HG02884 (cell line): ENCODE data around the gene SLCO6A1.

Source experiments
- ATAC-seq: cut with Tn5 transposase; IDR thresholded peaks from one replicate; pipeline ENCODE4 v1.9.1; 2021; ENCODE audit warnings: mild to moderate bottlenecking, moderate library complexity; ENCODE audit not compliant: unreplicated experiment

SLCO6A1 gene

DNA sequence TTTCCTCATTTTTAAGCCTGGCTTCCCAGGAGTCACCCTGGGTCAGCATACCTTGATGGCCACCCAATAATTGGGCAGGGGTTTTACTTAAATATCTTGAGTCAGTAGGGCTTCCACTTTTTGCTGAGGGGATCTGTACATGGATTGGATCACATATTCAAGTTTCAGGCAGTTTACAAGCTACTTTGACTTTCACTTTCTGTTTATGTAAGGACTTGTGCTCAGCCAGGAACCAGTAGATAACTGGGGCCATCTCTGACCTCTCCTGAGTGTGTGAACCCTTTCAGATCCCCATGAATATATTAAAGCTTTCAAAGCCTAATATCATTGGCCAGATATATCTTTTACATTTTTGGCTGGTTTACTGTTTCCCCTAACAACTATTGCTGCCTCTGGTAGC, 45.1 kb downstream of the SLCO6A1 start:
- peak; percentile 94 for ATAC-seq

DNA sequence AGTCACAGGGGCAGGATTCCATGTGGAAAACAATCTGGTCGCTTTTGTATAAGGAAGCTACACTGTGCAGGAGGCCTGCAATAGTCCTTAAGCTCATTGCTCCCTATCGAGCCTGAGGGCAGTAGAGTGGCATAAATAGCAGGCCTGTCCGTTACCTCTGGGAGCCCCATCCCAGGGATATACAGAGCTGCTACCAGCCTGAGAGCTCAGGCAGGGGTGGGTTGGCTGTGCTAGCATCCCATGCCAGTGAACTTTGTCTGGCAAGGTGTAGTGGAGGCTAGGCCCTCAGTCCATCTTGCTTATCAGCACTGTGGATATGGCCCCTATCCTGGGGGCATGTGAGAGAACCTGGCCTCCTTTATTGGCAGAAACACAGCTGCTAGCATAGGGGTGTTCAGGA, 47.7 kb downstream of the SLCO6A1 start:
- ATAC-seq = no peak

DNA sequence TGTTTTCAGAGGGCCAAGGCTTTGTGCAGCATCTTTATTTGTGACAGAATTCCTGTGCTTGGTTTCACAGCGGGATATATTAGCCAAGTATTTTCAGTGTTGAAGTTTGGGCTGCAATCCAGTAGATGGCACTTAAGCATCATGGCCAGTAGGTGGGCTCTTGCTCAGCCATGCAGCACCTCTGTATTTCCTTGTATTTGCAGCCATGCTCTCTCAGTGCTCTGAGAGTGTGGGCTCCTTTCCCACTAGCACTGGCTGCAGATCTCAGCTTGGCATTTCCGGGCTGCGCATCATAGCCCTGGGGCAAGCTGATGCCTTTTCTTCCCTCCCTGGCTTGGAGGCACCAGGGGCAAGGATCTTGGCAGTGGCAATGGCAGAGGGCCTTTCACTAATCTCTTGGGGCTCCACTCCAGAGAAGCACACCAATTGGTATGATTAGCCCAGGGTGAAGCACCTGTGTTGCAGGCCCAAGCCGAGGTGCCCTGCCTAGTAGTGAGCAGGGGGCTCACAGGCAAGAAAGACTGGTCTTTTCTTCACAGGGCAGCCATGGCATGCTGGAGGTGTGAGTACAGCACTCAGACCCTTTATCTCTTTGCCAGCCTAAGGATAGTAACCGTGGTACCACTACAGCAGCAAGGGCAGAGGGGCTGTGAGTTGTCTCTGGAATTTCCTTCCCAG, 48.3 kb downstream of the SLCO6A1 start:
- no peak for ATAC-seq

DNA sequence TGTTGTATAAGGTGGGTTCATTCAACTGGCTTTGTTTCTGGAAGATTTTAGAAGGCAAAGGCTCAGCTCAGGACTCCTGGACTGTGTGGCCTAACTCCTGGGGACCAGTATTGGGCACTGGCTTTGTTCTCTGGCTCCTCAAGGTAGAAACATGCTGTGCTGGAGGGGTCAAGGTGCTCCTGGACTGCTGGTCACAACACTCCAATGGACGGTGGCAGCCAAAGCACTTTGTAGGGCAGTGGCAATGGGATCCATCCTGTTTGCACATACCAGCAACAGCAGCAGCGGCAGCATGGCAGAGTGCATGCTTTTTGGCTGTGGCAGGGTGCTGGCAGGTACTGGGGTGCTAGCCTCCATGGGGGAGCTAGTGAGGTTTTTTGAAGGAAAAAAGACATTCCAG, 65.3 kb downstream of the SLCO6A1 start:
- ATAC-seq = no peak

DNA sequence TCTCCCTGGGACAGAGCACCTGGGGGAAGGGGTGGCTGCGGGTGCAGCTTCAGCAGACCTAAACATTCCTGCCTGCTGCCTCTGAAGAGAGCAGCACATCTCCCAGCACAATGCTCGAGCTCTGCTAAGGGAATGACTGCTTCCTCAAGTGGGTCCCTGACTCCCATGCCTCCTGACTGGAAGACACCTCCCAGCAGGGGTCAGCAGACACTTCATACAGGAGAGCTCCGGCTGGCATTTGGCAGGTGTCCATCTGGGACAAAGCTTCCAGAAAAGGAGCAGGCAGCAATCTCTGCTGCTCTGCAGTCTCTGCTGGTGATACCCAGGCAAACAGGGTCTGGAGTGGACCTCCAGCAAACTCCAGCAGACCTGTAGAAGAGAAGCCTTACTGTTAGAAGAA, 77.2 kb downstream of the SLCO6A1 start:
- ATAC-seq = no peak

DNA sequence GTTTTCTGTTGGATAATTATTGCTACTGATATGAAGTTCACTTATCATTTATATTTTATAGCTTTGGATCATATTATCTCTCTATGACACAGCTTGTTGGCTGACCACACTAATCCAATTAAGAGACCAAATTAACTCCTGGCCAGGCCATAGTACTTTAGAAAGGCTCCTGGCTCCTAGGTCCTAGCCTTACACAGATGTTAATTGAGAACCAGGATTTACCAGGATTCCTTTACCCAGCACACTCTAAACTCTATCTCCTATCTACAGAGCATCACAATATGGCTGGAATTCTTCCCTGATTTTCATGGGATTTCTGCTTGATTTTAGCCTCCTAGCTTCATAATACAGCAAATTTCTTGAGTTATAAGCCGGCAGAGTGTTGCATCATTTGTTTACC, 80.3 kb downstream of the SLCO6A1 start:
- no peak for ATAC-seq

DNA sequence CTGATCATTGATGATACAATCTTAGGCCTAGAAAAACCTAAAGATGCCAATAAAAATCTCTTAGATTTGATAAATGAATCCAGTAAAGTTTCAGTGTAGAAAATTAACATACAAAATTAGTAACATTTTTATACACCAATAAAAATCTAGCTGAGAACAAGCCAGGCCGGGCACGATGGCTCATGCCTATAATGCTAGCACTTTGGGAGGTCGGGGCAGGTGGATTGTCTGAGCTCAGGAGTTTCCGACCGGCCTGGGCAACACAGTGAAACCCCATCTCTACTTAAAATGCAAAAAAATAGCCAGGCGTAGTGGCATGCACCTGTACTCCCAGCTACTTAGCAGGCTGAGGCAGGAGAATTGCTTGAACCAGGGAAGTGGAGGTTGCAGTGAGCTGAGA, 84.4 kb downstream of the SLCO6A1 start:
- ATAC-seq = no peak

DNA sequence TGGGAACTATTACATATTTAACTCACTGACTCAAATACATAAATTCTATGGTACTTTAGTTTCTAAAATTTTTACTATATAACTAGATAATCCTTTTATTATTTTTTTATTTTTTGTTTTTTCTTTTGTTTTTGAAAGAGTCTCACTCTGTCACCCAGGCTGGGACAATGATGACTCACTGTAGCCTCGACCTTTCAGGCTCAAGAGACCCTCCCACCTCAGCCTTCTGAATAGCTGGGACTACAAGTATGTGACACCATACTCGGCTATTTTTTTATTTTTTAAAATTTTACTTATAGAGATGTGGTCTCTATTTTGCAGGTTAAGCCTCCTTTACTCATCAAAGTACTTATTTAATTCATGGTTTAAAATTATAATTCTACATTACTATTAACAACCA, 110.6 kb downstream of the SLCO6A1 start:
- no peak for ATAC-seq

DNA sequence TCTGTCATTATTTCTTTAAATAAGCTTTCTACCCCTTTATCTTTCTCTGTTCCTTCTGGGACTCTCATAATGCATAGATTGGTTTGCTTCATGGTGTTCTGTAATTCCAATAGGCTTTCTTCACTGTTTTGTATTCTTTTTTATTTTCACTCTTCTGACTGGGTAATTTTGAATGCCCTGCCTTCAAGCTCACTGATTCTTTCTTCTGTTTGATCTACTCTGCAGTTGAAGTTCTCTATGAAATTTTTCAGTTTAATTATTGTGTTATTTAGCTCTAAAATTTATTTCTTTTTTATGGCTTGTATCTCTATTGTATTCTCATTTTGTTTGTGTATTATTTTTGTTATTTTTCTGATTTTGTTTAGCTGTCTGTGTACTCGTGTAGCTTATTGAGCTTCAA, 113.4 kb downstream of the SLCO6A1 start:
- no peak for ATAC-seq

DNA sequence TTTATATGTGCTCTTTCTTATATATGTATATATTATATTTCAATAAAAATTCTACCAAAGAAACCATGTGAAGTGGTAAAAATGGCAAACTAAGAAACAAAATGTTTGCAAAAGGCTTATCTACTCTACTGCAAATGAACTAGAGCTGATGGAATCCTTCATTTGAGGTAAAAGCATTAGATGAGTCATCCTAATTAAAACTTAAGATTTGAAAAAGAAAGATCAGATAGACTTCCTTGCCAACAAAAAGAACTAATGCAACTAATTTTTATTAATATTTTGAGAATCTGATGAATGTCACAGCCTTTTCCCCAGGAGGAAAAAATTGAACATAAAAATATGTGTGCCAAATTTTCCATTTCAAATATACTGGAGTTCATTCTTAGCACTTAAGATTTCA, 118.6 kb downstream of the SLCO6A1 start:
- no peak for ATAC-seq

DNA sequence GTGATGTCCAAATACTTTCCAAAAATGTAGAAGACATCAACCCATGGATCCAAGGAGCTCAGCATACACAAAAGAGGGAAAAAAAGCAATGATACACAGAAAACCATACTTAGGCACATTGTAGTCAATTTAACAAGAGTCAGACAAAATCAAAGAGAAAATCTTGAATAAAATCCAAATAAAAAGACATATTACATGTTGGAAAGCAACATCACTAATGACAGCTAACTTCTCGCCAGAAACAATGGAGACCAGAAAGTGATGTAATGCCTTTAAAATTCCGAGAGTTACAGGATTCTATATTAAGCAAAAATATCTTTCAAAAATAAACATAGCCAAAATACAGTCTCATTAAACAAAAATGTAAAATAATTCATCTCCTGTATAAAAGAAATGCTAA, 122.9 kb downstream of the SLCO6A1 start:
- ATAC-seq = no peak

DNA sequence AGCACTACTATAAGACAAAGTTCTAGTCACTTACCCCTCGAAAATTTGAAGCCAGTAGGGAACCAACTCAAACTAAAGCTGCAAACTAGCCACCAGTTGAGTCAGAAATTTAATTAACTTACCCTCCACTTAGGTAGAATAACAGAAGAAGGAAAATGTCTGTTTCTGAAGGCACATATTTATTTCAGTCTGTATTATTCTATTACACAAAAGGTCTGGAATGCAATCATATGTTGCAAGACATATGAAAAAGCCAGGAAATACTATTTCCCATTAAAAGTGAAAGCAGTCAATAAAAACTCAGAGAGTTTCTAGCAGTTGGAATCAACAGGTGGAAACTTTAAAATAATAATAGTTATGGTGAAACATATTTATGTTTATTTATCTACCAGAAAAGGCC, 123.5 kb downstream of the SLCO6A1 start:
- no peak for ATAC-seq

DNA sequence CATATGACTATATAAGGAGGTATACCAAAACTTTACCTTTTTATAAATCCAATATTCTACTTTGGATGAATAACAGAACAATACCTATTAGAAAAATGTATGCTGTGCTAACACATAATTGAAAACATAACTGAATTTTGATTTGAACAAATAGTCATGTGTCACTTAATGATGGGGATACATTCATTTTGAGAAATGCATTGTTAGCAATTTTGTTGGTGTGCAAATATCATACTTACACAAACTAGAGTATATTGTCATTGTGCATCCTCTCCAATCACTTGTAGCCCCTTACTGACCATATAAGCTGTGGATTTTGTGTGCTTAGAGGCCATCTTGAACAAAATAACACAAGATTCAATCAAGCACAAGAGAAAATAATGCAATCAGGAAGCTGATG, 130.4 kb downstream of the SLCO6A1 start:
- ATAC-seq = no peak

DNA sequence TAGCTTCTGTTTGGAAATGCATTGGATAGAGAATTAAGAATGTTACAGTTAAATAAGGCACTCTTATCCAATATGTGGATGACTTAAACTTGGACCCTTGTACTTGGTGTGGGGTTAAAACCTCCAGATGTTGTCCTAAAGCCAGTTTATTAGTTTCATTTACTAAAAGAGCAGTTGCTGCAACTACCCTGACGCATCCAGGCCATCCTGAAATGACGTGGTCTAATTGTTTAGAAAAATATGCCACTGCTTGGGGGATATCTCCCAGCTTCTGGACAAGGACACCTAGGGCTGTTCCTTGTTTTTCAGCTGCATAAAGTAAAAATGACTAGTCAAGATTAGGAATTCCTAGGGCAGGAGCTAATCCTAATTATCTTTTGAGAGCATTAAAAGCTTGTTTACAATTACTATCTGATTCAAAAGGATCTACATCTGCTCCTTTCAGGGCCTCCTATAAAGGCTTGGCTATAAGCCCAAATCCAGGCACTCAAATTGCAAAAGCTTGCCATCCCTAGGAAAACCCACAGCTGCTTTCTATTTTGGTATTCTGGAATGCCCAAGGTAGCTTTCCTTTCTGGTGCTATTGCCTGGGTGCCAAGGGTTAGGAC, 157.0 kb downstream of the SLCO6A1 start:
- no peak for ATAC-seq

DNA sequence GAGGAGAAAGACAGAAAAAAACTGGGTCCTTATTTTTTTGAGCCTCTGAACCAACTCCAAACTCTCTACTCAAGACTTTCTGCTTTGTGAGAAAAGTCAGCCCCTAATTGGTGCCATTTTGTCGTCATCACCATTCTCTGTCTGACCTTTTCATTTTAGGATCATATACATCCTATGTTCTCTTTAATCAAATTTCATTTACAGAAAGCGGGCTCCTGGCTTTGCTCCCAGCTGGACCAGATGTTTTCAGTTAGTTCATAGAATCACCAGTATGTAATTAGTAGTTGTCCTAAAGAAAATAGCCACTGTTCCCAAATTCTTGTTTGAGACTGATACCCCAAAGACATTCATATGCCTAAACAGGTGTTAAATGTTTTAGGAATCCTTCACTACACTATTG, 174.1 kb downstream of the SLCO6A1 start:
- ATAC-seq = no peak
